22Rv1 (cell line): ENCODE data around the gene ASCL2.

Experiments
- CTCF ChIP-seq: fragments of 450-650 bp; IDR thresholded peaks from 2 replicates; pipeline ENCODE4 v1.5.1; 2017; ENCODE audit warnings: mild to moderate bottlenecking
- ZFX ChIP-seq: fragments of 450-650 bp; IDR thresholded peaks from 2 replicates; pipeline ENCODE4 v1.6.1; 2017; ENCODE audit warnings: antibody characterized with exemption, borderline replicate concordance

DNA sequence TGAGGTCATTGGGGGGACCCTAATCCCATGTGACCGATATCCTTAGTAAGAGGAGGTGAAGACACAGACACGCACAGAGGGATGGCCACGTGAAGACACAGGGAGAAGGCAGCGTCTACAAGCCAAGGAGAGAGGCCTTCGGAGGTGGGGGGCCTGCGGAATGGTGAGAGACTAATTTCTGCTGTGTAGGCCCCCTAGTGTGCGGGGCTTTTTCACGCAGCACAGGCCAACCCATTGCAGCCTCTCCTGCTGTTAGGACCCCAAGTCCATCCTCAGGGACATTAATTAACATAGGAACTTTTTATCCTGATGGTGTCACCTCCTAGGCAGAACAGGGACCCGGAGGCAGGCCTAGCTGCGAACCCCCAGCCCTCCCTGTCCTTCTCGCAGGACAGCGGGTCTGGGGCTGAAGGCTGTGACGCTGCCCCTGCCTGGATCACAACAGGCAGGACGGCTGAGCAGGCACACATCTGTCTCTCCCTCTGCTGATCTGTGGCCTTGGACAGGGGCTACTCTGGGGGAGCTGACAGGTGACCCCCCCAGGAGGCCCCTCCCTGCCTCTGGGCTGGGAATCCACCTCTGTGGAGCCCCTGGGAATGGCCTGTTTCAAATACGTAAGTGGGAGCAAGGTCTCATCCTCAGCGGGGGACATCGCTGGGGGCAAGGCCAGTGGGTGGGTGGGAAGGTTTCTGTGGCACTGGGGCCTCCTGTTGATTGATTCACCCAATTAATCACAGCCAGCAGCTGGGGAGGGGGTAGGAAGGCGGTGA lies 7.9 kb downstream of the ASCL2 start:
- TF ChIP-seq CTCF (no peak), ZFX (no peak)
